Endometrial microvascular endothelial cells (primary cell): ENCODE results near the gene GORASP2. TPM values are rescaled to one million over a fixed set of nuclear protein-coding genes. Genes with fewer than 3 reads are reported as not detected.
"Not testable (repeated sequence)": the region's sequence is repeated elsewhere in the genome, so short reads cannot be mapped to it uniquely, and the experiment has no call there.

ENCODE experiments used
- in situ Hi-C: cut with HindIII; loops from 2 replicates; pipeline ENCODE4 v1.10.0; 2017; ENCODE audit warnings: low sequenced_read_pairs, low pct_unique_long_range_greater_than_20kb; ENCODE audit errors: inconsistent ontology term
- total RNA-seq: library from RNA; depleted of rRNA; stranded (reverse); fragments of >200 nt; gene quantifications from one replicate; pipeline ENCODE4 v1.2.3, GENCODE V29; 2015; ENCODE audit errors: inconsistent ontology term

Gene GORASP2
- 82.4 TPM for total RNA-seq

DNA sequence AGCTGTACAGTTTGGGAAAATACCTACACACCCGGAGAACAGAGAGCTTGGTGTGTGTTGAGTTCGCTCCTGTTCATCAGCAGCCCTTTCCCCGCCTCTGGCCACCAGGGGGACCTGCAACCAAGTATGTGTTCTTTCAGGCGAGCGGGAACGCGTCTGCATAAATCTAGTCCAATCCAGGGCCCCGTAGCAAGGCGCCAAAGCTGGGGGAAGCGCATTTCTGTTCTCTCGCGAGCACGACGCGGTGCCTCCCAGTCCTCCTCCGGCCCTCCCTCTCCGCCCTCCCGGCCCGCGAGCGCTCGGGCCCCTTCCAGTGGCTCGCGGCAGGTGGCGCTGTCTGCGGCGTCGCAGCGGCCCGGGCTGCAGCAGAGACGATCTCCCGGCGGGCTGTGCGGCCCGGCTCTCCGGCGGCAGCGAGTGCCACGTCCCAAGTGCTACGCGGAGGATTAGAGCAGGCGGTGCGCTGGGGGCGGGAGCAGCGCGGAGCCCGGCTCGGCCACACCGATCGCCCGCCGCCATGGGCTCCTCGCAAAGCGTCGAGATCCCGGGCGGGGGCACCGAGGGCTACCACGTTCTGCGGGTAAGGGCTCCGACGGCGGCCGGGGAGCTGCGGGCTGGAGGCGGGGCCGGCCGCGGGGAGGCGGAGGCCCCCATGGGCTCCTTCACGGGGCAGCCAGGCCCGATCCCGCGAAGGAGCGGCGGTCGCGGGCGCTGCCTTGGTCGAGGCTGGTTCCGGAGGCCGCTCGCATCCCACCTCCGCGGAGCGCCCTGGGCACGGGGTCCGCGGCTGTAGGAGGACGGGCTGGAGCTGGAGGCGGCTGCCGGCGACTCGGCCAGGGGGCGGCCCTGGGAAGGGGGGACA lies at the start of gene GORASP2:
Gene GORASP2 (plus strand): TSS at position 430 of the 862 bp plus-strand sequence. CDS start 88 bp downstream, at position 518.
- in situ Hi-C loops, result no loop called here

DNA sequence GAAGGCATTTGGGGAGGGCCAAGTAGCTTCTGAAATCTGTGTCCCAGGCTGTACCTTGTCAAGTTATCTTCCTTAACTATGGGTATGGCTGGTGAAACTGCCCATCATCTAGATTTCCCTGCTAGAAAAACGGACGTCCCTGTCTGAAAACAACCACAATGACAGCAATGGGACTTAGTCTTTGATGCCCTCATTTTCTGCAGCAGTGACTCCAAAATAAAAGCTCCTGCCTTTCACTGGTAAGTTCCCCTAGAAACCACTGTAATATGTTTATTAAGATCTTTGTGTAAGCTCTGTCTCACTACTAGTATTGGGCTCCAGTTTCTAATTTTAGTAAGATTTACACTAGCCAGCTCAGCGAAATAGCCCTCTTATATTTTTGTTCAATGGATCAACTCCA lies 47.2 kb upstream of the GORASP2 start:
- in situ Hi-C loops, result no loop called here

DNA sequence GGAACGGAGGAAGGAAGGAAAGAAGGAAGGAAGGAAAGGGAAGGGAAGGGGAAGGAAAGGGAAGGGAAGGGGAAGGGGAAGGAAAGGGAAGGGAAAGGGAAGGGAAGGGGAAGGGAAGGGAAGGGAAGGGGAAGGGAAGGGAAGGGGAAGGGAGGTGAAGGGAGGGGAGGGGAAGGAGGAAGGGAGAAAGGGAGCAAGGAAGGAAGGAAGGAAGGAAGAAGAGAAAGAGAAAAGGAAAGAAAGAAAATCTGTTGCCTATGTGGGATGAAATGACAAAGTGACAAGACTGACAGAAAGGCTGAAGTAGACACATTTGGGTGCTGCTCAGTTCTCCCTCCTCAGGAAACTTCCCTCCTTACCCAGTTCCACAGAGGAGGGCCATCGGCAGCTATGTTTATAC lies 46.3 kb upstream of the GORASP2 start:
- in situ Hi-C loops, result no loop called here

DNA sequence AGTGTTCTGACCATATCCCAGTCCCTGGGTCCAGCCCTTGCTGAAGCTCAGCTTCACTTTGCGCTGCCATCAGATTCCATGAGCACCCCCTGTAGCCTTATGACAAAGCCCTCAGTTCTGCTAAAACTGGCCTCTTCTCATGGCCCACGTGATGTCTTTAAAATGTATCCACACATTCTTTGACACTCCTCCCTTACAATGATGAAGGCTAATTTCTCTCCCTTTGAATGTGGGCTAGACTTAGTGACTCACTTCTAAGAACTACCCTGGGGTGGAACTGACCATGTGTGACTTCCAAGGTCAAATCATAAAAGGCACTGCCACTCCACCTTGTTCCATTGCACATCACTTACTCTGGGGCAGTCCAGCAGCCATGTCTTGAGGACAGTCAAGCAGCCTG lies 45.4 kb upstream of the GORASP2 start:
- in situ Hi-C loops, result no loop called here

DNA sequence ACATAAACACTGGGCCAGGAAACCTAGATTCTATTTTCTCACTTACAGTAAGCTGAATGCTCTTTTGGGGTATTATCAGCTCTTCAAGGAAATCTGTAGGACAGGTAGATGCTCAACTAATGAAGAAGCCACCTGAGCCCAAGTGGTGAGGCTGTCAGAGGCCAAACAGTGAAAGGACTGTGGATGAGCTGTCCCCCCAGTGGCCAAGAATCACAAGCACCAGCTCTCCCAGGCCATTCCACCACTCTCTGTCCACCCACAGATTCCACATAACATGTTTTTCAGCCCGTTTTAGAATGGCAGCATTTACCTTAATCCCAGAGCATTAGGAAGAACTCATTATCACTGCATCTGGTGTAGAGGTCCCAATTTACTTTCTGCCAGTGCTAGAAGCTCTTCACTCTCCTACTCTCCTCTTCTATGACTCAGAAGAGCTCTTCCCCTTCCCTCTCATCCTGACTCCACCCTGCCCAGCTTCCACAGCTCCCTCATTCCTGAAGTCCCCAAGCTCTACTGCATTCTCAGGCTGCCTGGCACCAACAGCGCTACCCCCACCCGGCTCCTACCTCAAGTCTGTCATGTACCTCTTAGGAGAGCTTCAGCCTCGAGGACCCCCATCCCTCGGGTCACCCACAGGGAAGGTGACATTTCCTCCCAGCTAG lies 43.8 kb upstream of the GORASP2 start:
- in situ Hi-C loops, result no loop called here

DNA sequence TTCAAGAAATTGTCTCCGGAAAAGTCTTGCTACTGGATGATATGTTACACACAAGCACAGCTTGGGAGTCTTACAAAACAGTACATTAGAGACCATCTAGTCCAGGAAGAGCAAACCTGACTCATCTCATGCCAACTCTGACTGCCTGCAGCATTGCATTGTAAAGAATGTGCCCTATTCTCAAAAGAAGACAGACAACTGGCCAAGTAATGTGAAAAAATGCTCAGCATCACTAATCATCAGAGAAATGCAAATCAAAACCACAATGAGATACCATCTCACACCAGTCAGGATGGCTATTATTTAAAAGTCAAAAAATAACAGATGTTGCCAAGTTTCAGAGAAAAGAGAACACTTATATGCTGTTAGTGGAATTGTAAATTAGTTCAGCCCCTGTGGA lies 42.7 kb upstream of the GORASP2 start:
- in situ Hi-C loops, result no loop called here

DNA sequence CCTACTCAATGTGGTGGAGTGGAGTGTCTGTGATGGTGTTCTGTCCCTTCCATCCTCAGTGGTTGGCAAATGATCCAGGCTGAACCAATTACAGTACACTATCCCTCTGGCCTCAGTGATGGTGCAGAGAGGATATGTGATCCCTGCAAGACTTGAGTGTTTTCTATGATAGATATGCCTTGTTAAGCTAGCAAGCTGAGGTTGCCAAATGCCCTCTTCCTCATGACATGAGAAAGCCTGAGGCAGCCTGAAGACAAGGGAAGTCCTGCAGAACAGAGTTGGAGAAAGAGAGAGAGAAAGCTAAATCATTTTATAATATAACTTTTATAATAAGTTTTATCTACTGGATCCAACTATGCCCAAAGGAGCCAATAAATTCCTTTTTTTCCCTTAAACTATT lies 41.6 kb upstream of the GORASP2 start:
- in situ Hi-C loops, result no loop called here

DNA sequence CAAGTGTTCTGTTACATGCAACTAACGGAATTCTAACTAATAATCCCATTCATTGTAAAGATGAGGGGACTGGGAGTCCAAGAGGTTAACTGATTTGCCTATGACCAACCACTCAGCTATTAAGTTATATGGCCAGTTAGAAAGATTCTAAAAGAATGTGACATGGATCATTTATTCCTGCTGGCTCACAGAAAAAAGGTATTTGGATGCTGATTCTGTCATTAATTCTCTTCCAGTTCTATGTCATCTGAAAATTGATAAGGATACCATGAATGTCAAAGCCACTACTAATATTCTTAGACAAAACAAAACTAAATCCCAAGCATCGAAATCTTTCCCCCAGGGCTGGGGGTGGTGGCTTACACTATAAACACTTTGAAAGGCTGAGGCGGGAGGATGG lies 41.2 kb upstream of the GORASP2 start:
- in situ Hi-C loops, result no loop called here

DNA sequence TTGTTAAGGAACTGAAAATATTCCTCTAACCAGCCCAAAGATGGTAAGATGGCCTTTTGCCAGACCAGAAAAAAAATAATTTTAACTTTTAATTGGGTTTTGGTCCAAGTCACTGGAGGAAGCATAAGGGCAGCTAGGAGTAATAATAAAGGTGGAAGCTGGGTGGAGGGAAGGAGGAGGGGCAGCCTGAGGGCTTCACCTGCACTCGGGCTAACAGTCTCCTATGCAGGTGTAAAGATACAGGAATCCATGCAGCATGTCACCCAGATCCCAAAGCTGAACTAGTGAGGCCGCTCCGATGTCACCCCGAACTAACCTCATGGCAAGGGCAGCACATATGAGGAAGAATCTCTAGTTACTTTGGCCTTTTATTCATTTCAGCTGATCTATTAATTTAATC lies 37.2 kb upstream of the GORASP2 start:
- in situ Hi-C loops, result no loop called here

DNA sequence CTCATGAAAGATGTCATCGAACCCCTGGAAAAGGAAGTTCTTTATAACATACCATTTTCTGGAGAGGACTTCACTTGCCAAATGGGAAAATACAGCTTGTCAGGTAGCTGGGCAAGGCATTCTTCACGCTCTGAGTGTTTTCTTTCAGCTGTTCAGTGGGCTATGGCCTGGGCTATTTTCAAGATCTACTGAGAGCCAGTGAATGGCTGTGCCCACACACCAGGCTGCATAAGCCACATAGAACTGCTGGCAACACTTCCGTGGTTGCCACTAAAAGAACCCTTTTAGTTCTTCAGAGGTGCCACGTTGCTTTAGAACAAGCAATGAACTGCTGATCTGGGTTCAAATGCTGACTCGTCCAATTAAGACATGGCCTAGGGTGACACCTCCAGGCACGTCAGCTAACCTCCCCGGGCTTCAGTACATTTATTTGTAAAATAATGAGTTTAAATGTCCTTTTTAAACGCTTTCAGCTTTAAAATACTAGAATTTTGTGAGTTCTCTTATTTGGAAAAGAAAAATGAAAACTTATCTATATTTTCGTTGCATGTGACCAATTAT lies 36.6 kb upstream of the GORASP2 start:
- in situ Hi-C loops, result no loop called here

DNA sequence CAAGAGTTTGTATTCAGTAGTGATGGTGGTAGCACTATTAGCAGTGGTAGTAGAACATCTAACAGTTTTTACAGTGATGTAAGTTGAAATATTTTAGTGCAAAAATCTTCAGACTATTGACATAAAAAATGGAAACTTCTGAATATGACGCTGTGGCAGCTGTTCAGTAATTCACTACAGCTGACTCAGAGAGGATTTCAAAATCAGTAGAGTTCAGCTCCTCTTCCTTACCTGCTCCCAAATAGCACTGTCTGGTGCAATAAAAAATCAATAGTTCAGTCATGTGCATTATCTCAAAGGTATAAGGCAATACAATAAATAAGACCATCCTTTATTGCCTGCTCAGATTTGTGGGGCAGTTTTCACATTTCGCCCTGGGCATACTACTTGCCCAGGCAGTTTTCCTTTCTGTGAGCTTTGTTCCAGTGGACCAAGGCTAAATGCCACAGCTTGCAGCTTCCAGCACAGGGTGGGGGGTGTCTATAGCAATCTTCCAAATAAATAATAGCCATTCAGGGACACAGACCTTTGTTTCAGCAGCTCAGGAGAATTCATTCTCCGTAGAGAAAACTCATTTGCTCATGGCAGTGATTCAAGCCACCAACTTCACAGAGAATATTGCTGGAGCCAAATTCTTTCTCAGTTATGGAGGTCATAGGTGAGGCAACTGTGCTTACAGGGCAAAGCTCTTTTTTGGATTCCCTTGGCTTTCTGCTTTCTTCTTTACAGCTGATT lies 33.9 kb upstream of the GORASP2 start:
- in situ Hi-C loops, result no loop called here

DNA sequence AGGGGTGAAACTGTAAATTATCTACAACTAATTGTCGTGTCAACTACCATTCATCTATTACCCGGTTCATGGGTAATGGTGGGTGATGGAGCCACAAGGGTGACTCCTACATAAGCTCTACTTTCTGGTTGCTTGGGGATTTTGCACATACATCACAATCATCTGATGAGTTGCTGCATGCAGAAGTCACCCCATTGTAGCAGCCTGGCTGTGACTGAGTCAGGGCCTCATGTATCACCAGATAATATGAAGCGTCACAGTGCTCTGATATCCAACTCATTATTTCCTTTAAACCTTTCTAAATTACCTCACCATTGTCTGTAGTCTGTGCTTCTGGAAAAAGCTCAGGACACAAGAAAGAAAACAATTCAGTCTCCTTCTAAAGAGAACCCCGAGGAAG lies 32.4 kb upstream of the GORASP2 start:
- in situ Hi-C loops, result no loop called here

DNA sequence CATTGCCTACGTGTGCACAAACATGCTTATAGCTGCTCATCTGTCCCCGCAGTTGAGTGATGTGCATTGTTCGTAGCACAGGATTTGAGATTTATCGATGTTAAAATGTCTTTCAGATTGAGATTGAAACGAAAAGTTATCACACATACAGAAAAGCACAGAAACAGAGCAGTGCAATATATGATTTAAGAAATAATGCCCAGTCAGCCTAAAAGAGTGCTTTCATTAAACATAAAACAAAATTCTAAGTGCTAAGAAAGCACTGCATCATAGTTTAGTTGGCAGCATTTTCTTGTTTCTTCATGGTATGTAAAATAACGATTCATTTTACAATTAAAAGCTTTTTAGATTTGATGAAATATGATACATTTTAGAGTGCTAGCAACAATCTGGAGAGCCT lies 31.9 kb upstream of the GORASP2 start:
- in situ Hi-C loops, result no loop called here

DNA sequence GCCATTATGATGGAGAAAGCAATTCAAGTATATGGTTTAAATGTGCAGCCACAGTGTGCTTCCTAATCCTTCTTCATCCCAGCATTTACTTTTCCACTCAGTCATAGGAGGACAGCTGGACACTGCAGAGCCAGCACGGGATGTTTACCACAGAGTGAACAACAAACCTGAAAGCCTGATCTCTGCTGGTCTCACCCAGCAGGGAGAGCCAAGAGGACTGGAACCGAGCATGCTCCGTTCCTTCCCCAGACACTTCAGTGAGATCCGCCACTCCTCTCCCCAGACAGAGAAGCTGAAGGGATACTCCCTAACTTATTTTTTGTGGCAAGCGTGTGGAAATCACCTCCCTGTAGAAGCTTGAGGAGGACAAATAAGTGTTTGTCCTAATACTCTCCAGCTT lies 23.2 kb upstream of the GORASP2 start:
- in situ Hi-C loops, result no loop called here

DNA sequence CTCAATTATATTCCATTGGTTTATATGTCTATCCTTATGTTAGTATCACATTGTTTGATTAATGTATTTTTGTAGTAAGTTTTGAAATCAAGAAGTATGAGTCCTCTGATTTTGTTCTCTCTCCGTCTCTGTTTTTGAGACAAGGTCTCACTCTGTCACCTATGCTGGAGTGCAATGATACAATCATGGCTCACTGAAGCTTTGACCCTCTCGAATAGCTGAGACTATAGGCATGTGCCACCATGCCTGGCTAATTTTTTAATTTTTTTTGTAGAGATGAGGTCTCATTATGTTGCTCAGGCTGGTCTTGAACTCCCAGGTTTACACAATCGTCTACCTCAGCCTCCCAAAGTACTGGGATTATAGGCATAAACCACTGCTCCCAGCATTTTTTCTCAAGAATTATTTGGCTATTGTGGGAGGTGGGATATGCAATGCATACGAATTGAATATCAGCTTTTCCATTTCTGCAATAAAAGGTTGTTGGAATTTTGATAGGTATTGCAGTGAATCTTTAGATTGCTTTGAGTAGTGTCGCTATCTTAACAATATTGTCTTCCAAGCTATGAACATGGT lies 17.7 kb upstream of the GORASP2 start:
- in situ Hi-C loops, result no loop called here

DNA sequence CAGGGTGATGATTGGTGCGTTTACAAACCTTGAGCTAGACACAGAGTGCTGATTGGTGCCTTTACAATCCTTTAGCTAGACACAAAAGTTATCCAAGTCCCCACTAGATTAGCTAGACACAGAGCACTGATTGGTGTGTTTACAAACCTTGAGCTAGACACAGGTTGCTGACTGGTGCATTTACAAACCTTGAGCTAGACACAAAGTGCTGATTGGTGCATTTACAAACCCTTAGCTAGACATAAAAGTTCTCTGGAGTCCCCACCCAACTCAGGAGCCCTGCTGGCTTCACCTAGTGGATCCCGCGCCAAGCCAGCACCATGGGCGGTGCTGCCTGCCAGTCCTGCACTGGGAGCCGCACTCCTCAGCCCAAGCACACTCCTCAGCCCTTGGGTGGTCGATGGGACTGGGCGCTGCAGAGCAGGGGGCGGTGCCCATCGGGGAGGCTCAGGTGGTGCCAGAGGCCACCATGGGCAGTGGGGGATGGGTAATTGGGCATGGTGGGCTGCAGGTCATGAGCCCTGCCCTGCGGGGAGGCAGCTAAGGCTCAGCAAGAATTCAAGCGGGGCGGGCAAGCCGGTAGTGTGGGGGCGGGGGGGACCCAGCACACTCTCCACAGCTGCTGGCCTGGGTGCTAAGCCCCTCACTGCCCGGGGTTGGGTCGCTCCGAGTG lies 13.9 kb upstream of the GORASP2 start:
- in situ Hi-C loops, result not testable (repeated sequence)

DNA sequence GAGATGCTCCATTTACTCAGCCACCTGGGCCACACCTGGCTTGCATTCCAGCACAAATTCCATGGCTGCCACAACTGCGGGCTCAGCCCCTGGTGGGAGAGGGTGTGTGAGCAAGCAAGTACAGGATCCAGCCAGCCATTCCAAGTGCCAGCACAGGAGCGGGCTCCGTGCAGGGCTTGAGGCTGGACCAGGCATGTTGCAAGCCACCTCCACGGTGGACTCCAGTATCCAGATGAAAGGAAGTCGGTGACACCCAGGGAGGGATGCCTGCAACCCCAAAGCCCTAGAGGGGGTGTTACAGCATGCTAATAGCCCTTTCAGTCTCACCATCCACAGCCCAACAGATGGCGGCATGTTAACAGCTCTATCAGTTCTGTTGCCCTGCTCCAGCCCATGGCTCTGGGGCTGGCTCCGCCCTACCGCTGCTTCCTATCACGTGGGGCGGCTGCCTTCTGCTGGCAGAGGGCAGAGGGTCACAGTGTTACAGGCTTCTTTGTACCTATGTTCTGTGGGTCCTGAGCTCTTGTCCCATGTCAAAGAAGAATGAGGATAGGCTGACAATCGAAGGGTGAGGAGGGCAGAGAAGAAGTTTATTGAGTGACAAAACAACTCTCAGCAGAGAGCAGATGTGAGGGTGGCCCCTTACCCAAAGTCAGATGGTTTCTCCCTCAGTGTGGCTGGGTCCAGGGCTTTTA lies 11.7 kb upstream of the GORASP2 start:
- in situ Hi-C loops, result no loop called here

DNA sequence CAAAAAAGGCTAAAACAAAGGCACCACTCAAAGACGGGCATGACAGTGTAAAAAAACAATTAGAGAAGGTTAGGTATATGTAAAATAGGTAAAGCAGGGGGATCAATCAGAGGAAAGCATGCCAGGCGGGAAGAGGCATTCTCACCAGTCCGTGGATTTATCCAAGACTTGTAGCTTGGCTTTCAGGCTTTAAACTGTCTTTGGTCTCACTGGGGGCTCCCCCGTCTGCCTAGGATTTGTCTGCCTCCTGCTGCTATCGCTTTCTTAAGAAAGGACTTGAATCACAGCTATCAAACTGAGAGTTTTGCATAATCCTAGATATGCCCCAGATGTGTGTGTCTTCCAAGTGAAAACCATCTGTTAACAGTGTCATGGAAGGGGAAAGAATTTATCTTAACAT lies 11.1 kb upstream of the GORASP2 start:
- in situ Hi-C loops, result no loop called here
